Lower leg skin (tissue), 3 donors: ENCODE data around the gene IFT43.

Source experiments
- POLR2A ChIP-seq, 2 donors: fragments of 450-650 bp; IDR thresholded peaks; one replicate each; pipeline ENCODE4 v1.6.1; 2016 to 2017; ENCODE audit warnings: antibody characterized with exemption in 2 of 2, mild to moderate bottlenecking in 1 of 2, moderate library complexity in 1 of 2
- TF ChIP-seq, protein P1 (sequence below), 3 donors: fragments of 450-650 bp; IDR thresholded peaks; one replicate each; pipeline ENCODE4 v1.5.1; 2016; ENCODE audit warnings: antibody characterized with exemption in 3 of 3, mild to moderate bottlenecking in 3 of 3, moderate library complexity in 2 of 3

DNA sequence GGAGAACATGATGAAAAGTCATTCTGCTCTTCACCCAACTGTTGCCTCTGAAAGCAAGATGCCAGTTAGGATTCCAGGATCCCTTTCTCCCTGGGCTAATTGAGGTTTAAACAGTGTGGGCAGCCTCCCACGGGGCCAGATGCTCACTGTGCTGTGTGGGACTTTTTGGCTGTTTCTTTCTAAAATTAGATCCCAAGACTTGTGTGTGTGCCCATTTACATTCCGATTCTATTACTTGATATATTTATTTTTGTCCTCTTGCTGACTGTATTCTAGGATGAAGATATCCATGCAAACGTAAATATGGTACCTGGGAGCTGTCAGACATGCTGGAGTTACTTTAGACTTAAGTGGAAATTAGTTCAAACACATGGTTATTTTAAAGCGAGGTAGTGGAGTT is 6.2 kb downstream of the IFT43 start:
- TF ChIP-seq, protein P1, sequence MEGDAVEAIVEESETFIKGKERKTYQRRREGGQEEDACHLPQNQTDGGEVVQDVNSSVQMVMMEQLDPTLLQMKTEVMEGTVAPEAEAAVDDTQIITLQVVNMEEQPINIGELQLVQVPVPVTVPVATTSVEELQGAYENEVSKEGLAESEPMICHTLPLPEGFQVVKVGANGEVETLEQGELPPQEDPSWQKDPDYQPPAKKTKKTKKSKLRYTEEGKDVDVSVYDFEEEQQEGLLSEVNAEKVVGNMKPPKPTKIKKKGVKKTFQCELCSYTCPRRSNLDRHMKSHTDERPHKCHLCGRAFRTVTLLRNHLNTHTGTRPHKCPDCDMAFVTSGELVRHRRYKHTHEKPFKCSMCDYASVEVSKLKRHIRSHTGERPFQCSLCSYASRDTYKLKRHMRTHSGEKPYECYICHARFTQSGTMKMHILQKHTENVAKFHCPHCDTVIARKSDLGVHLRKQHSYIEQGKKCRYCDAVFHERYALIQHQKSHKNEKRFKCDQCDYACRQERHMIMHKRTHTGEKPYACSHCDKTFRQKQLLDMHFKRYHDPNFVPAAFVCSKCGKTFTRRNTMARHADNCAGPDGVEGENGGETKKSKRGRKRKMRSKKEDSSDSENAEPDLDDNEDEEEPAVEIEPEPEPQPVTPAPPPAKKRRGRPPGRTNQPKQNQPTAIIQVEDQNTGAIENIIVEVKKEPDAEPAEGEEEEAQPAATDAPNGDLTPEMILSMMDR (IDR thresholded peaks at IDR 0.05): no peak
- TF ChIP-seq POLR2A (IDR thresholded peaks at IDR 0.05): no peak
